GM23248 (cell line): ENCODE results near the gene RMI2.

ENCODE experiments used
- EZH2 ChIP-seq: fragments of 200-600 bp; sonication (generic); IDR thresholded peaks from 2 replicates; pipeline ENCODE4 v1.6.1; 2018; ENCODE audit warnings: antibody characterized with exemption, mild to moderate bottlenecking; ENCODE audit not compliant: insufficient read depth, poor library complexity, severe bottlenecking
- EZH2phosphoT487 ChIP-seq: fragments of 200-600 bp; sonication (generic); IDR thresholded peaks from 2 replicates; pipeline ENCODE4 v1.6.1; 2018; ENCODE audit warnings: antibody characterized with exemption, moderate library complexity, mild to moderate bottlenecking, low read depth; ENCODE audit not compliant: insufficient read depth

GRCh38 chr16:11327277-11328171 lies 17.7 kb upstream of the RMI2 start:
- no peak for TF ChIP-seq EZH2
- no peak for TF ChIP-seq EZH2phosphoT487
